NCI-H82 treated with DMSO at 0.1 percent for 48 hours (cell line): ENCODE measurements around the gene RBMS3.
A peak's percentile ranks its signal among the peaks of the same experiment; 100 is the strongest.

Experiments used
- DNase-seq: peaks from one replicate; lab custom pipeline; 2025; ENCODE audit not compliant: unreplicated experiment; lab: John Stamatoyannopoulos, UW

Gene RBMS3

DNA sequence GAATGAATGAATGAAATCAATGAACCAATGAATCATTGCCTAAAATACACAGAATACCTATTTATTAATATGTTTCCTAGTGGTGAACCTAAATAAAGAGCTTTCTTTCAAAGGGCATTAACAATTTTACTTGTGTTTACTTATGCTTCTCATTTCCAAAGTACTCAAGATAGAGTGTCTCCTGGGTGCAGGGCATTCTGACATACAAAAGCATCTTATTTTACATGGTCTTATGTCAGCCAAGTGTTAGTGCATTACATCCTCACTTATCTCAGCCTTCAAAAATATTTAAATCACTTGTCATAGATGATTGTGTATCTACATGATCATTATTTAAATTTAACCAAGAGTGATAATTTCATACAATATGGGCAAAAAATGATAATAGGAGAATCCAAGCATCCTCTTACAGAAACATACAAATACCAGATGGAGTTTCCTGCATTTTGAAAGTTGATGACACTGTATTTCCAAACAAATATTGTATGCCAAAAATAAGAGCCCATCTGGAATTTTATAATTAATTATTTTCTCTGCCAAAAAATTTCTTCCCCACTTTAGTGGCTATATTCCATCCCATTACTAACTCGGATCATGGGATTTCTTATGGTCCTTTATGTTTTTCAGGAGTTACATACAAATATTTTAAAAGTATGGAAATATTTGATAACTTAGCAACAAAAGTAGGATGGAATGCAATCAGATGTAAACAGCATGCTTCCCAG lies 279.0 kb downstream of the RBMS3 start:
- DNase-seq = no peak

DNA sequence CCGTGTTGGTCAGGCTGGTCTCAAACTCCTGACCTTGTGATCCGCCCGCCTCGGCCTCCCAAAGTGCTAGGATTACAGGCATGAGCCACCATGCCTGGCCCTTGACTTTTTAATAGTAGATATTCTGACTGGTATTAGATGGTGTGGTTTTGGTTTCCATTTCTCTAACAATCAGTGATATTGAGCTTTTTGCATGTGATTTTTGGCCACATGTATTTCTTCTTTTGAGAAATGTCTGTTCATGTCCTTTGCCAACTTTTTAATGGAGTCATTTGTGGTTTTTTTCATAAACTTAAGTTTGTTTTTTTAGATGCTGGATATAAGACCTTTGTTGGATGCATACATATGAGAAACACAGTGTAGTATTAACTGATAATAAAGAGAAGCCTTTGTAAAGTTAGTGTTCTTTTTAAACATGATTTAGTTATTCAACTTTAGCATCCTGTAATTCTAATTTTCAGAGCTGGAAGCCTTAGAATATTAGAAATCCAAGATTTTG lies 280.8 kb downstream of the RBMS3 start:
- DNase-seq = no peak

DNA sequence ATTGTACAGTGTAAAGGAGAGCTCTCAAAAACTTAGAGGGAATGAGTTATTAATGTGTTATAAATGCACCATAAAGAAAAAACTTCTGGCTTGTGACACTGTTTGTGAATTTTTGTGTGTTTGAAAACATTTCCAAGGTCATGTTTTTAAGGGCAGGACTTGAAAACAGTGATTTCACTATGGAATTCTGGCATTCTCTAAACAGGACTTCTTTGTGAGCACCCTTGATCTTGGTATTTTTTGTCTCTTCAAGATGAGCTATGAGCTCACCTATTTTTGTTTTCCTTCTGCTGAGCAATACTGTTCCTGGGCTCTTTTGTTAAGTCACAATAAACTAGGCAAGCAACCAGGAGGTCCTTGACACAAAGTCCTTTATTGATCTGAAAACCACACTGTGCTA lies 284.4 kb downstream of the RBMS3 start:
- no peak for DNase-seq

- no peak for DNase-seq
Observed at GRCh38 chr3:29567501-29567900, 286.6 kb downstream of the RBMS3 start.

GRCh38 chr3:29568355-29568754 lies 287.5 kb downstream of the RBMS3 start:
- no peak for DNase-seq

GRCh38 chr3:29576181-29576580 lies 295.3 kb downstream of the RBMS3 start:
- DNase-seq = no peak

DNA sequence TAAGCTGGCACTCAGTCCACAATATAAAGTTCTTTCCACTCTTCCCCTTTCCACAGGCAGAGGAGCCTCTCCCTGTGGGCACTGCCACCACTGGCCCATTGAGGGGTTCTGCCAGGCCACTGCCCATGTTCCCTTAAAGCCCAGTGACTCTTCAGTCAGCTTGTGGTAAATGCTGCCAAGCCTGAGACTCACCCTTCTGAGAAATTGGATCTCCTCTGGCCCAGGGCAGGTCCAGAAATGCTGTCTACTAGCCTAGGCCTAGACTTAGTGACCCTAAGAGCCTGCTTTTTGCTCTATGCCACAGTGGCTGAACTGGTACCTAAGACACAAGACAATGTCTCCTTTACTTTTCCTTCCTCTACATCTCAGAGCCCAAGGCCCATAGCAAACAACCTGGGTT lies 295.8 kb downstream of the RBMS3 start:
- DNase-seq = no peak

DNA sequence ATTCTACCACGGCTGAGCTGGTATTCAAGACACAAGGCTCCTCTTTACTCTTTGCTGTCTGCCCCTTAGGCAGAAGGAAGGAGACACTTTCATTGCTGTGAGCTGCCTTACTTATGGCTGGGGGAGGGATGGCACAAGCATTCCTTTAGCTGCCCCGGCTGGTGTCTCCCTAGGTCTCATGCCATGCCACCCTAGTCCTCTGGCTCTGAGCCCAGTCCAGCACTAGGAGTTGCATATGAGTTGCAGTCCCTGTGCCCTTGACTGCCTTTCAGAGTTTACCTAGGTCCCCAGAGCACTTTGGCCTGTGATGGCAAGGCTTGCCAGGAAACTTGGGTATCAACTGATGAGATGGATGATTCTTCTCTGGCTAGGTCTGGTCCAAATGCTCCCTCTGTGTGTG lies 296.4 kb downstream of the RBMS3 start:
- no peak for DNase-seq

GRCh38 chr3:29581311-29581710 lies 300.4 kb downstream of the RBMS3 start:
- DNase-seq = no peak

DNA sequence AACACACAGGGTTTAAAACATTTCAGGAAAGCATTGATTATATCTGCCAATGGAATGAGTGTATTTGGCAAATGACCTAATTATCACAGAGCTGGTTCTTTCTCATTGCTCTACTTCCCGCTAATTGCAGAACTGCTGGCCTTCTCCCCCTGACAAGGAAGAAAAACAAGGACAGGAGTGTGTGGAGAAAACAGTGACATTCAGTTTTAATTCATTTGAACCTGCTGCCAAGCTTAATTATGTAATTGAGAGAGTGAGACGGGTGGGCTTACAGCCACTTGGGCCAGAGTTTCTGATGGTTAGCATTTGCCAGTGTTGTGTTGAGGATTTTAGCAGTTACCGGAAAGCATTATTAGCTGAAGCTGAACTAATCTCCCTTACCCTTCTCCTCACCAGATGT lies 301.4 kb downstream of the RBMS3 start:
- DNase-seq = peak; percentile 78

GRCh38 chr3:29583861-29584260 lies 303.0 kb downstream of the RBMS3 start:
- no peak for DNase-seq

- no peak for DNase-seq
Observed at GRCh38 chr3:29585368-29585767, 304.5 kb downstream of the RBMS3 start.

GRCh38 chr3:29587340-29587739 lies 306.5 kb downstream of the RBMS3 start:
- no peak for DNase-seq

GRCh38 chr3:29590012-29590411 lies 309.1 kb downstream of the RBMS3 start:
- DNase-seq = no peak

GRCh38 chr3:29590461-29590860 lies 309.6 kb downstream of the RBMS3 start:
- DNase-seq = no peak

DNA sequence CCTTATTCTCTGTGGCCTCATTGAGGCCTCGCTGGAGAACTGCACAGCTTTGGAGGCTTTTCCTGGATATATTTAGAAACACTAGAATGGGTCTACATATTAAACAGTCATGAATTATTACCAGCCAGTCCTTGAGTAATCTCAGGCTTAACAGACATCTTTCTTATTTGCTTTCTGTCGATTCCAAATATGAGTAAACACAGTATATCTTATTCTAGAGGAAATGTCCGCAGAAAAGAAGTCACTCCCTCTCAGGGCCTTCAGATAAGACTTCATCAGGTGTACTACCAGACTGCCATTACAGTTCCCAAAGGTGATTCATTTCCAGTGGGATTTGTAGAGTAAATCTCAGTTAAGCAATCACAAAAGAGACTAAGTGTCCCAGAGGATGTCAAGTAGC lies 310.7 kb downstream of the RBMS3 start:
- DNase-seq = no peak

- no peak for DNase-seq
Observed at GRCh38 chr3:29593802-29594201, 312.9 kb downstream of the RBMS3 start.

DNA sequence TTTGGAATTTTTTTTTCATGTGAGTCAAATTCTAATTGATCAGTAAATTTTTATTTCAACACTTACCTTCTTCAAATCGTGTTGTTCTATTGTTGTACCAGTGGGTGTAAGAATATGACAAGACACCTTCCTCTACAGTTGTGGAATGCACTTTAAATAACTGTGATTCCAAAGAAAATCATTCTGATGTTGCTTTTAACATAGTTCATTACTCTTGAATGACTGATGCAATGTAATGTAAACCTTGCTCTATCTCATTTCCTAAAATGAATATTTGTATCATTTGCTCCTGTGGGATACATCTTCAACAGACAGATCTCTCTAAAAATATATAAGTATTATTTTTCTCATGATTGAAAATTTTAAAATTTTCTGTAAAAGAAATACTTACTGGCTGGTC lies 313.4 kb downstream of the RBMS3 start:
- no peak for DNase-seq

DNA sequence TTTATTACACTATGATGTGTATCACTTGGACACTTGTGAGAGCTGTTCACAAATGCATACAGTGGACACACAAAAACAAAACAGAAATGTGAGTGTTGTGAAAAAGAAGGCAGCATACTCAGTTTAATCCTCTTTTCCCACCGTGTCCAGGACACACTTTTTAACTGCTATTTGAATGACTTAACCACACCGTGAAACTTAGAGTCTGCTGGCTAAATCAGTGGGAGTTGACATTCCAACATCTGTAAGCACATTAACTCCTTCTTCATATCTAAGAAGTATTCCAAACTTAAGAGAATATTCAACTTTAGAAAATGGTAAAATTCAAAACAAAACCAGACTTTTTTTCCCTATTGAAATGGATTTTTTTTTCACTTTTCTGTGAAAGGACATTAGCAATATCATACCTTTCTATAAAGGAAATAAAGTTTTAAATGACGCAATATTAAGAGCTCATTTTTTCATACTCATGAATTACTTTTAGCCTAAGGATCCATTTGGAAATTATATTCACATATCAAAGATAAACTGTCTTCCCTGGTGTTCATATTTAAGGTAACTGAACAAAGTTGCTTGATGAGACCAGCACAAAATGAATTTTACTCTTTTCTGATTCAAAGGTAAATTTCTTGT lies 316.6 kb downstream of the RBMS3 start:
- DNase-seq = no peak

GRCh38 chr3:29601861-29602585 lies 321.2 kb downstream of the RBMS3 start:
- DNase-seq = no peak

- DNase-seq = no peak
Observed at GRCh38 chr3:29605845-29606244, 325.0 kb downstream of the RBMS3 start.

DNA sequence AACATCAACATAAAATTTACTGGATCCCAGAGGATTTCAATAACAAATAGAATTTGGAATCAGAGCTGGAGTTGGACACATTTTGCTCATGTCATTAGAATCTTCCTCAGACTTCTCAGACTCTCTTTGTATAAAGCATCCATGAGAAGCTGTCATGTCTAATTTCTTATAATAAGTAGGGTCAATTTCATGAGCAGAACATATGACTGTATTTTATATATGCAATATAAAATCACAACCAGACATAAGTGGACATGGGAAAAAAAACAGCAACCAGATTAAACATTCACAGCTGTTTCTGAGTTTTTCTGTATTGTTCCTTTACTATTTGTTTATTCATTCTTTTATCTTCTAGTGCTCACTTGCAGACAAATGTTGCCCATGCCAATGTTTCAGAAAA lies 325.5 kb downstream of the RBMS3 start:
- DNase-seq = no peak
